ENCODE measurements around the gene OAS2.

The OAS2 gene

GRCh38 chr12:113060336-113060960 lies 82.1 kb downstream of the OAS2 start:
- no peak for ATAC-seq

- ATAC-seq: no peak
These were observed 82.9 kb downstream of the OAS2 start for GRCh38 chr12:113061061-113061694.
